C4-2B (cell line): ENCODE measurements around the gene ACBD3.
A peak's percentile ranks its signal among the peaks of the same experiment; 100 is the strongest.

Experiments used
- ZFX ChIP-seq: fragments of 450-650 bp; IDR thresholded peaks from 2 replicates; pipeline ENCODE4 v1.6.1; 2017
- TF ChIP-seq, protein P1 (sequence below): fragments of 450-650 bp; conservative IDR thresholded peaks from 2 replicates; pipeline ENCODE4 v1.5.1; 2017; ENCODE audit warnings: mild to moderate bottlenecking

DNA sequence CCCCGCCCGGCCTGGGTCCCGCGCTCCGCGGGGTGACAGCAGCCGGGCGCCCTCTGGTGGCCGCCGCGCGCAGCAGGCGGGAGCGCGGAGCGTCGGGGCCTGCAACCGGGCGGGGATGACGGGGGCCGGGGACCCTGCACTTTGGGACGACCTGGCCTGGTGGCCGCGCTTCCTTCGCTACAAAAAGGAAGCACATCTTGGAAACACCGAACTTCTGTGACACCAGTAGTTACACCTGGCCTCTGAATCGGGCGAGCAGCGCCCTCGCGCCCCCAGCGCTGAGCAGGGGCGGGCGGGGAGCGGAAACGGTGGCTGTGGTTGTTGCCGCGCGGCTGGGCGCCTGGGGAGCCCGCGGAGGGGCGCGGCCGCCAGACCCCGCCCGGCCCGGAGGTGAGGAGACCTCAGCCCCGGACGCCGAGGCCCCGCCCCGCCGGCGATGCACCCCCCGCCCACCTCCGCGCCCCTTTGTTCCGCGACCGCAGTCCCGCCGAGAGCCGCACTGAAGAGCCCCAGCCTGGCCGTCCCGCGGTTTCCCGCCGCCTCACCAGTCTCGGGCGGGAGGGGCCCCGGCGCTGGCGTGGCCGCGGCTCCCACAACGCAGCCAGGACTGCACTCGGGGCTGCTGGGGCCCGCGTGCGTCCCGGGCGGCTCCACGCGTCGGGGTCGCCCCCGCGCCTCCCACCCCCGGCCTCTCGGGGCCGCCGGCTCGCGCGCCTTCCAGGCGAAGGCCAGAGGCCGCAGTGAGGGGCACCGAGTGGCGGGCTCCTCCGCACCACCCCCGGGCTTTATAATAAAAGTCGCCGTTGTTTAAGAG, 64.7 kb downstream of the ACBD3 start:
- TF ChIP-seq, protein P1, sequence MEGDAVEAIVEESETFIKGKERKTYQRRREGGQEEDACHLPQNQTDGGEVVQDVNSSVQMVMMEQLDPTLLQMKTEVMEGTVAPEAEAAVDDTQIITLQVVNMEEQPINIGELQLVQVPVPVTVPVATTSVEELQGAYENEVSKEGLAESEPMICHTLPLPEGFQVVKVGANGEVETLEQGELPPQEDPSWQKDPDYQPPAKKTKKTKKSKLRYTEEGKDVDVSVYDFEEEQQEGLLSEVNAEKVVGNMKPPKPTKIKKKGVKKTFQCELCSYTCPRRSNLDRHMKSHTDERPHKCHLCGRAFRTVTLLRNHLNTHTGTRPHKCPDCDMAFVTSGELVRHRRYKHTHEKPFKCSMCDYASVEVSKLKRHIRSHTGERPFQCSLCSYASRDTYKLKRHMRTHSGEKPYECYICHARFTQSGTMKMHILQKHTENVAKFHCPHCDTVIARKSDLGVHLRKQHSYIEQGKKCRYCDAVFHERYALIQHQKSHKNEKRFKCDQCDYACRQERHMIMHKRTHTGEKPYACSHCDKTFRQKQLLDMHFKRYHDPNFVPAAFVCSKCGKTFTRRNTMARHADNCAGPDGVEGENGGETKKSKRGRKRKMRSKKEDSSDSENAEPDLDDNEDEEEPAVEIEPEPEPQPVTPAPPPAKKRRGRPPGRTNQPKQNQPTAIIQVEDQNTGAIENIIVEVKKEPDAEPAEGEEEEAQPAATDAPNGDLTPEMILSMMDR: peak; percentile 99
- TF ChIP-seq ZFX: peak; percentile 62; the same call in 1 of the 2 replicates
